T-helper 22 cell (primary cell): ENCODE data around the gene STAG3.

Source experiments
- DNase-seq: peaks from one replicate; pipeline ENCODE4 v3.0.0-alpha.2; 2020; ENCODE audit warnings: low read depth

The STAG3 gene

GRCh38 chr7:100154651-100155491 lies 22.8 kb upstream of the STAG3 start:
- DNase-seq: no peak

DNA sequence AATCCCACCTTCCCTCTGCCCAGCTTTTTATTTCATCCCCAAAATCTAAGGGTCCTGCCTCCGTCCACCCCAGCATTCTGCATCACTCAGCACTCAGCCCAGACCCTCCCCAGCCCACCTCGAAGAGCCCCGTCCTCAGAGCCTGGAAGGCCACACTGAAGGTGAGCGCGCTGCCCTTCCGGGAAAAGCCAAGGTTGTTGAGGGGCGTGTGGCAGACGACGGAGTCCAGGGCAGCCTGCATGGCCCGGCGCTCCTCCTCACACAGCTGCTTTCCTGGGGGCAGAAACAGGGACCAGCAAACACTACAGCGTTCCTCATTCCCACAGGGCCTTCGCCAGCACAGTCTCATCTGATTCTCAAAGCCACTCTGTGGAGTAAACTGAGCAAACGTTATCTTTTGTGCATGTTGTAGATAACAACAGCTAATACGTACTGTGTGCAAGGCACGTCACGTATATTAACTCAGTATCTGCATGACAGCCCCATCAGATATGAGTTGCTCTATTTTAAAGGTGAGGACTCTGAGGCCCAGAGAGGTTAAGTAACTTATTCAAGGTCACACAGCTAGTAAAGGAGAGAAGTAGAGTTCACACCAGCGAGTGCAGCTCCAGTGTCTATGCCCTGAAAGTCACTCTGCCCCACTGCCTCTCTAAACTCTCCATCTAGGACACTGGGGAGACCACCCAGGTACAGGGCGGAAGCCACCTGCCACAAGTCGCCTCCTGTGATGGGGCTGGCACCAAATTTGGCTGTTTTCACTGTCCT lies 22.0 kb upstream of the STAG3 start:
- no peak for DNase-seq

- DNase-seq: no peak
These were observed 21.2 kb upstream of the STAG3 start for GRCh38 chr7:100156331-100157068.

DNA sequence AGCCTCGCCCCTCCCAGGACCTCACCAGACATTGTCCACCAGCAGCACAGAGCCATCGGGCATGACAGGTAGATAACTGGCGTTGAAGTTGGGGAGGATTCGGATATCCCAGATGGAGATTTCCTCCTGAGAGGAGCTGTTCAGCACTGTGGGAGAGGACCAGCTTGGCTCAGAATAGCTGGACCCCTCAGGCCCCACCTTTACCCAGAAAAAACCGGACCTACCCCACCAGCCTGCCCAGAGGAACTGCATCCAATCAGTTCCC lies 20.7 kb upstream of the STAG3 start:
- DNase-seq: no peak

GRCh38 chr7:100157334-100158228 lies 20.1 kb upstream of the STAG3 start:
- no peak for DNase-seq

- peak; percentile 82 for DNase-seq
These were observed 19.3 kb upstream of the STAG3 start, which contains the start of gene TRAPPC14 for GRCh38 chr7:100158229-100159098. TSS of gene TRAPPC14 (minus strand) at chr7:100158723. CDS start at chr7:100158499, 224 bp downstream.

- DNase-seq: no peak
These were observed 18.6 kb upstream of the STAG3 start for GRCh38 chr7:100159099-100159623.

- DNase-seq: no peak
These were observed 17.7 kb upstream of the STAG3 start for GRCh38 chr7:100160067-100160466.

GRCh38 chr7:100163006-100163531 lies 14.6 kb upstream of the STAG3 start:
- DNase-seq: no peak

GRCh38 chr7:100163871-100164270 lies 13.8 kb upstream of the STAG3 start:
- no peak for DNase-seq

DNA sequence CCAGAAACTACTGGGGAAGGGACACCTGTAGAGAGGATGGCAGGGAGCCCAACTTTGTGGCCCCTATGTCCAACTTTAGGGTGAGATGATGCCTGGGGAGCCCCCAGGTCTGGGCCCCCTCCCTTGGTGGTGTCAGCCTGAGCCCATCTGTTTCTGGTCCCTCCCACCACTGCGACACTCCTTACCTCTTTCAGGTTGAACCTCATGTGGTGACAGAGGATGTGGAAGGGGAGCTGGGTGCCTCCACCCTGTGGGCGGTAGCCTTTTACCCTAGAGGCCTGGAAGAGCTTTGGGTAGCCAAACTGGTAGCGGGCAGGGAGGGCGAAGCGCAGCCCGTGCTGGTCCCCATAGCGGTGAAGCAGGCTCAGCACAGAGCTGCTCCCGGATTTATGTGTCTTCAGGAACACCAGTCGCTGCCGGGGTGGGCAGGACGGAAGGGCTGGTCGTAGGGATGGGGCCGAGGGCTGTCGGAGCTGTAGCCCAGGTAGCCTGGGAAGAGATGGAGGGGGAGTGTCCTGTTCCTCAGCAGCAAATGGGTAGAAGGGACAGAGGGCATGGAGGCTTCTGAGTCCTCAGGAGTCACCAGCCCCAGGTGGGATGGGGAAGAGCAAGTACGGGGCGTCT lies 11.3 kb upstream of the STAG3 start:
- no peak for DNase-seq

DNA sequence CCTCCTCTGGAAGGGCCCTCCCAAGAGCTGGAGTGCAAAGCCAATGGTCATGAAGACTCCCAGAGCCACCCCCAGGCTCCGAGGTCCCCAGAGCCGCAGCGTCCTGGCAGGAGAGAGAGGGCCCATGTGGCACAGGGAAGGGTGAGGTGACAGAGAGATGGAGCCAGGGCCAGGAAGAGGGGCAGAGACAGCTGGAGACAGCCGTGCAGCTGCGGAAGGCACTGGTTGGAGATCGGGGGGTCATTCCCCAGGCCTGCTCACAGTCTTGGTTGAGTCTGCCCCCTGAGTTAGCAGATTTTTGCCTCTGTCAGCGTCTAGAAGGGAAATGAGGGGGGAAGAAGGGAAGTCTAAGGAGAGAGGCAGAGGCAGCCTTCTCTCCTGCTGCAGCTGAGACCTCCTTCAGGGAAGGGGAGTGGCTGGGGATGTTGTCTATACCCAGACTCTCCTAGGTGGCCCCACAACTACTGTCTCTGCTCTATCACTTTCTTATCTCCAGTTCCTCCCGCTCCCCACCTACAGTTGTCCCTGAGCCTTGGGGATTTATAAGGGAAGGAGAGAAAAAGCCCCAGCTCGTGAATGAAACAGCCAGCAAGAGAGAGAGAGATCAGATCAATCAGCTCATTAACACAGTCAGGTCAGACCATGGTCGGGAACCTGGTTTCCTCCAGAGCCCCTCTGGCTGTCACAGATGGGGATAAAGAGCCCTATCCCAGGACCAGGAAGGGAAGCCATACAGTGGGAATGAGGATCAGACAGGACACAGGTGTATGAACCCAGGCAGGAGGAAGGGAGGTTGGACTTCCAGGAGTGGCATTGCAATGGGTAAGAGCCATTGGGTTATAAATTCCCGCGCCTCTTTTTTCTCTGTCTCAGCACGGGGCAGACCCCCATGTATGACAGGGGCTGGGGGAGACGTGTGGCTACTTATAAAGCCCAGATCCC lies 10.5 kb upstream of the STAG3 start:
- no peak for DNase-seq

DNA sequence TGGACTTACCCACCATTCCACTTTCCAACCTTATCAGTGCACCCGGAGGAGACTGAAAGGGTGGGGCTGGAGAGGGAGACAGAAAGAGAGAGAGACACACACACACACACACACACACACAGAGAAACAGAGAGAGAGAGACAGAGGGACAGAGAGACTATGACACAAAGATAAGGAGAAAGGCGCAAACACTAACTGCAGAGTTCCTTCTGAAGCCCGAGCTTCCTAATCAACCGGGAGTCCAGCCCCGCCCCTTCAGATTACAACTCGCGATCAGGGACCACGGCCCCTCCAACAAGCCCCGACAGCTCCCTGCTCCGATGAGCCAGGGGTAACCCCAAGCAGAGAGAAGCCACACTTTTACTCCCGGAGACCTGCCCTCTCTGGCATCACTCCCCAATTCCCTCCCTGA lies 9.8 kb upstream of the STAG3 start:
- no peak for DNase-seq

GRCh38 chr7:100169147-100169850 lies 8.4 kb upstream of the STAG3 start:
- no peak for DNase-seq

DNA sequence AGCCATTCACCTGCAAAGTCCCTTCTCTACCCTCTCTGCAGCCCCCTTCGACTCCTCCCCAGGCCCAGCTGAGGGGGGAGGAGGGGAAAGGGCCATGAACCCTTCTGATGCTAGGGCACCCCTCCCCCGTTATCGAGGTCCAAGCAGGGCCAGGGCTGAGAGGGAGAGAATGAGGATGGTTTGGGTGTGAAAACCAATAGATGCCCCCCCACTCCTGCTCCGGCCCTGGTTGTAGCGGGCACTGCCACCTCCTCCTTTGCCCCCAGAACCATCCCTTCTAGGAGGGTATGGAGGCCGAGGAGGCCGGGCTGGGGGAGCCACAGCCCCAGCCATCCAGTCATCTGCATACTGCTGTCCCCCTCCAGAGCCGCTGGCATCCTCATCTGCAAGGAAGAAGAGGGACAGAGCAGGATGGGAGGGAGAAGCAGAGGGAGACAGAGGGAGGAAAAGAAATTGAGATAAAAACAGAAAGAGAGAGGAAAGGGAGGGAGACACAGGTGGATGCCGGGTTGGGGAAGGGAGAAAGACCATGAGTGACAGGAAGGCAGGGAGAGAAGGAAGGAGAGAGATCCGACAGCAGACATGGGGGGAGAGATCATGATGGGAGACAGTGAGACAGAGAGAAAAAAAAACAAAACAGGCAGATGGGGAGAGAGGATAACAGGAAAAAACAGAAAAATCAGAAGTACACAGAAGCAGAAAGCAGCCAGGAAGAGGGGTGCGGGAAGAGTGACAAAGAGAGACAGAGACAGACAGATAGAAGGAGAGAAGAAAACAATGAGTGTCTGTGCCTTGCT lies 7.4 kb upstream of the STAG3 start:
- DNase-seq: no peak

GRCh38 chr7:100171087-100171681 lies 6.5 kb upstream of the STAG3 start:
- peak; percentile 29 for DNase-seq

GRCh38 chr7:100171840-100172239 lies 5.9 kb upstream of the STAG3 start:
- DNase-seq: no peak
